Liver (tissue), 9 donors: Measurements from ENCODE around the gene DNAJB13. TPM values are rescaled to one million over a fixed set of nuclear protein-coding genes. Genes with fewer than 3 reads are reported as not detected.

Experiments used
- DNase-seq: peaks from one replicate; pipeline ENCODE4 v3.0.0-alpha.2; 2017; ENCODE audit warnings: low spot score
- H3K27ac ChIP-seq, 2 donors: one replicate each; pipeline ENCODE4 v1.7.0; 2013; ENCODE audit warnings: inconsistent platforms in 2 of 2, low read length in 2 of 2, control low read depth in 1 of 2, low read depth in 1 of 2, mild to moderate bottlenecking in 1 of 2
- H3K27me3 ChIP-seq, 4 donors: one replicate each; pipeline versions ENCODE4 v1.6.1 to v1.7.0; 2013; ENCODE audit warnings: low read length in 3 of 4, inconsistent platforms in 1 of 4, mild to moderate bottlenecking in 1 of 4, moderate library complexity in 1 of 4; ENCODE audit not compliant: control insufficient read depth in 4 of 4, insufficient read depth in 4 of 4
- H3K36me3 ChIP-seq, 4 donors: one replicate each; pipeline versions ENCODE4 v1.6.1 to v1.7.0; 2013; ENCODE audit warnings: low read length in 3 of 4, mild to moderate bottlenecking in 3 of 4, low read depth in 1 of 4, moderate library complexity in 1 of 4; ENCODE audit not compliant: control insufficient read depth in 4 of 4, insufficient read depth in 3 of 4
- H3K4me1 ChIP-seq, 4 donors: one replicate each; pipeline versions ENCODE4 v1.6.1 to v1.7.0; 2013; ENCODE audit warnings: low read length in 3 of 4, mild to moderate bottlenecking in 3 of 4, moderate library complexity in 1 of 4; ENCODE audit not compliant: control insufficient read depth in 4 of 4, insufficient read depth in 4 of 4
- H3K4me3 ChIP-seq, 3 donors: one replicate each; pipeline versions ENCODE4 v1.6.1 to v1.7.0; 2013; ENCODE audit warnings: low read length in 3 of 3, control low read depth in 1 of 3, low read depth in 1 of 3, mild to moderate bottlenecking in 1 of 3
- H3K9ac ChIP-seq, 2 donors: one replicate each; pipeline ENCODE4 v1.7.0; 2013; ENCODE audit warnings: low read length in 2 of 2, mild to moderate bottlenecking in 2 of 2, moderate library complexity in 2 of 2, control low read depth in 1 of 2, low read depth in 1 of 2
- H3K9me3 ChIP-seq, 4 donors: one replicate each; pipeline versions ENCODE4 v1.6.1 to v1.7.0; 2013; ENCODE audit warnings: low read length in 3 of 4; ENCODE audit not compliant: control insufficient read depth in 4 of 4
- ATF3 ChIP-seq: IDR thresholded peaks from 2 replicates; pipeline ENCODE4 v1.6.1; 2016; ENCODE audit warnings: antibody characterized with exemption
- CTCF ChIP-seq: fragments of 150-350 bp; IDR thresholded peaks from 2 replicates; pipeline ENCODE4 v1.5.1; 2017; ENCODE audit warnings: improper control_type of control experiment, low read depth, low read length; ENCODE audit not compliant: missing input control
- EGR1 ChIP-seq, 2 donors: IDR thresholded peaks; 2 replicates each; pipeline ENCODE4 v1.6.1; 2016 to 2018; ENCODE audit warnings: antibody characterized with exemption in 2 of 2, low read depth in 2 of 2
- GABPA ChIP-seq, 2 donors: IDR thresholded peaks in 1 of 2; conservative IDR thresholded peaks in 1 of 2; 2 replicates each; pipeline ENCODE4 v1.6.1; 2016; ENCODE audit warnings: antibody characterized with exemption in 2 of 2, mild to moderate bottlenecking in 1 of 2, moderate library complexity in 1 of 2
- HNF4A ChIP-seq, 2 donors: conservative IDR thresholded peaks; 2 replicates each; pipeline ENCODE4 v1.6.1; 2016; ENCODE audit warnings: antibody characterized with exemption in 2 of 2, mild to moderate bottlenecking in 2 of 2
- HNF4G ChIP-seq: IDR thresholded peaks from 2 replicates; pipeline ENCODE4 v1.6.1; 2016; ENCODE audit warnings: antibody characterized with exemption
- JUND ChIP-seq, 2 donors: IDR thresholded peaks; 2 replicates each; pipeline ENCODE4 v1.6.1; 2016; ENCODE audit warnings: antibody characterized with exemption in 2 of 2
- MAX ChIP-seq: IDR thresholded peaks from 2 replicates; pipeline ENCODE4 v1.6.1; 2016; ENCODE audit warnings: antibody characterized with exemption
- NR2F2 ChIP-seq: IDR thresholded peaks from 2 replicates; pipeline ENCODE4 v1.6.1; 2016; ENCODE audit warnings: antibody characterized with exemption
- RAD21 ChIP-seq, 2 donors: IDR thresholded peaks; 2 replicates each; pipeline ENCODE4 v1.6.1; 2016; ENCODE audit warnings: antibody characterized with exemption in 2 of 2, mild to moderate bottlenecking in 2 of 2
- REST ChIP-seq: IDR thresholded peaks from 2 replicates; pipeline ENCODE4 v1.6.1; 2016; ENCODE audit warnings: antibody characterized with exemption, mild to moderate bottlenecking
- RXRA ChIP-seq, 2 donors: IDR thresholded peaks; 2 replicates each; pipeline ENCODE4 v1.6.1; 2017 to 2018; ENCODE audit warnings: antibody characterized with exemption in 2 of 2, mild to moderate bottlenecking in 1 of 2
- SP1 ChIP-seq: IDR thresholded peaks from 2 replicates; pipeline ENCODE4 v1.6.1; 2018; ENCODE audit warnings: antibody characterized with exemption, mild to moderate bottlenecking
- TAF1 ChIP-seq: conservative IDR thresholded peaks from 2 replicates; pipeline ENCODE4 v1.6.1; 2016; ENCODE audit warnings: antibody characterized with exemption, mild to moderate bottlenecking
- YY1 ChIP-seq: IDR thresholded peaks from 2 replicates; pipeline ENCODE4 v1.6.1; 2016; ENCODE audit warnings: antibody characterized with exemption, mild to moderate bottlenecking
- ZBTB33 ChIP-seq: IDR thresholded peaks from 2 replicates; pipeline ENCODE4 v1.6.1; 2016; ENCODE audit warnings: antibody characterized with exemption
- WGBS: extraction: QIAGEN DNeasy Blood & Tissue Kit; methylation state at CpG from one replicate; pipeline ENCODE4 v1.1.7; 2013; 5-methylcytosine and 5-hydroxymethylcytosine counted together
- polyA plus RNA-seq, 2 donors: library from polyadenylated mRNA; stranded (reverse) in 1 of 2; unstranded in 1 of 2; fragments of 200-250 nt in 1 of 2; fragments of >200 nt in 1 of 2; fragmentation: Nextera tagmentation in 1 of 2; extraction: Ambion mirVana in 1 of 2; gene quantifications; one replicate each; pipeline versions ENCODE4 v1.2.1 to v1.2.3, GENCODE V29; 2013 to 2015
- total RNA-seq, 2 donors: library from RNA; depleted of rRNA; stranded (reverse); fragments of >200 nt; gene quantifications; one replicate each; pipeline ENCODE4 v1.2.3, GENCODE V29; 2014
- donor health status: healthy.
- donor health status: healthy.
- donor health status: healthy.
- donor health status: healthy.
- donor health status: healthy.

Gene DNAJB13
- total and polyA plus RNA-seq, 4 donors: 0.08 TPM; not detected in 3

- DNase-seq: no peak
Observed at GRCh38 chr11:73998846-73999575, 48.2 kb downstream of the DNAJB13 start.

GRCh38 chr11:73999581-74000306 lies 48.9 kb downstream of the DNAJB13 start:
- 86% methylated on average over 8 of the region's 8 CpGs for WGBS
- Histone ChIP-seq H3K27ac (no peak overlapping the region), H3K36me3 (peaks cover 0 to 5% (median 0%) of the 10 kb centered on the region in 4 donors), H3K4me1 (no peaks in the 10 kb centered on the region), H3K9me3 (no peaks in the 10 kb centered on the region), H3K27me3 (no peaks in the 10 kb centered on the region), H3K9ac (no peak overlapping the region), H3K4me3 (no peak overlapping the region)
- TF ChIP-seq JUND (IDR thresholded peaks at IDR 0.05): no peak
- no peak for TF ChIP-seq EGR1 (IDR thresholded peaks at IDR 0.05; ENCODE audit: low read depth in 2 of 2)
- no peak for TF ChIP-seq ZBTB33
- TF ChIP-seq HNF4A (conservative IDR thresholded peaks at IDR 0.05): no peak
- TF ChIP-seq TAF1: no peak
- no peak for TF ChIP-seq MAX
- TF ChIP-seq ATF3: no peak
- no peak for TF ChIP-seq RAD21 (IDR thresholded peaks at IDR 0.05)
- TF ChIP-seq CTCF: no peak
- TF ChIP-seq NR2F2: no peak
- no peak for TF ChIP-seq REST
- no peak for TF ChIP-seq GABPA (IDR thresholded peaks at IDR 0.05 in 1 of 2, conservative IDR thresholded peaks at IDR 0.05 in 1 of 2)
- TF ChIP-seq SP1: no peak
- no peak for TF ChIP-seq RXRA (IDR thresholded peaks at IDR 0.05)
- TF ChIP-seq YY1: no peak
- no peak for DNase-seq

More at GRCh38 chr11:73998846-73999575, 48.2 kb downstream of the DNAJB13 start:
- Histone ChIP-seq H3K4me3 (no peak overlapping the region), H3K4me1 (no peaks in the 10 kb centered on the region), H3K9ac (no peak overlapping the region), H3K36me3 (peaks cover 0 to 5% (median 0%) of the 10 kb centered on the region in 4 donors), H3K9me3 (no peaks in the 10 kb centered on the region), H3K27me3 (no peaks in the 10 kb centered on the region), H3K27ac (no peak overlapping the region)
- TF ChIP-seq ZBTB33 (no peak), NR2F2 (no peak), ATF3 (no peak), HNF4G (no peak)
- 97% methylated on average over 13 of the region's 13 CpGs for WGBS
